Heart left ventricle (tissue), 16 donors: Measurements from ENCODE around the gene ATRNL1. TPM values are rescaled to one million over a fixed set of nuclear protein-coding genes. Genes with fewer than 3 reads are reported as not detected.

Experiments
- ATAC-seq, 4 donors: fragments of 200-7000 bp; cut with Tn5 transposase; one replicate each; pipeline ENCODE4 v1.9.1; 2020 to 2022; ENCODE audit warnings: moderate library complexity in 4 of 4, mild to moderate bottlenecking in 3 of 4, moderate number of reproducible peaks in 1 of 4
- DNase-seq, 5 donors: peaks; one replicate each; pipeline ENCODE4 v3.0.0-alpha.2; 2020
- H3K27ac ChIP-seq, 12 donors: fragments of 200-600 bp; sonication (generic) in 4 of 12; one replicate each; pipeline versions ENCODE4 v1.5.0 to v1.8.0; 2016 to 2022; ENCODE audit warnings: mild to moderate bottlenecking in 2 of 12
- H3K27me3 ChIP-seq, 9 donors: fragments of 200-600 bp; sonication (generic) in 2 of 9; one replicate each; pipeline versions ENCODE4 v1.5.1 to v1.8.0; 2016 to 2022; ENCODE audit warnings: mild to moderate bottlenecking in 3 of 9
- H3K36me3 ChIP-seq, 9 donors: fragments of 200-600 bp; sonication (generic) in 2 of 9; one replicate each; pipeline versions ENCODE4 v1.5.0 to v1.8.0; 2018 to 2022; ENCODE audit warnings: mild to moderate bottlenecking in 2 of 9
- H3K4me1 ChIP-seq, 12 donors: fragments of 200-600 bp; sonication (generic) in 4 of 12; one replicate each; pipeline versions ENCODE4 v1.5.0 to v1.8.0; 2016 to 2022; ENCODE audit warnings: mild to moderate bottlenecking in 3 of 12
- H3K4me3 ChIP-seq, 12 donors: fragments of 200-600 bp; sonication (generic) in 4 of 12; one replicate each; pipeline versions ENCODE4 v1.5.0 to v1.8.0; 2017 to 2022; ENCODE audit warnings: mild to moderate bottlenecking in 9 of 12, moderate library complexity in 4 of 12
- H3K9me3 ChIP-seq, 12 donors: fragments of 200-600 bp; sonication (generic) in 4 of 12; one replicate each; pipeline versions ENCODE4 v1.5.0 to v1.8.0; 2016 to 2022; ENCODE audit warnings: mild to moderate bottlenecking in 1 of 12
- POLR2A ChIP-seq, 2 donors: fragments of 450-650 bp; IDR thresholded peaks; one replicate each; pipeline ENCODE4 v1.6.1; 2017; ENCODE audit warnings: antibody characterized with exemption in 2 of 2, mild to moderate bottlenecking in 2 of 2, moderate library complexity in 2 of 2
- WGBS, 4 donors: extraction: QIAGEN DNeasy Blood & Tissue Kit in 2 of 4; methylation state at CpG; one replicate each; pipeline versions ENCODE4 v1.1.5 to v1.1.7; 2013 to 2018; 5-methylcytosine and 5-hydroxymethylcytosine counted together
- intact Hi-C, 10 donors: fragments of 100-400 bp; cut with DNase I; formaldehyde crosslinking; loops; one replicate each; pipeline versions ENCODE4 v1.11.1 to v1.14.2; 2022
- polyA plus RNA-seq, 2 donors: library from polyadenylated mRNA; stranded (reverse); fragments of 200-250 nt; gene quantifications; one replicate each; pipeline ENCODE4 v1.2.3, GENCODE V29; 2013
- total RNA-seq, 9 donors: library from RNA; depleted of rRNA in 2 of 9; stranded (reverse); fragments of >200 nt in 2 of 9; fragmentation: NEBNext Ultra II Directional in 3 of 9; extraction: Animal tissue kit (Norgen Biotek cat#: 25700) in 3 of 9; gene quantifications; one replicate each; pipeline versions ENCODE4 v1.1.0 to v1.2.4, GENCODE V29; 2016 to 2023
- TF ChIP-seq, protein P1 (sequence below), 12 donors: fragments of 200-600 bp; sonication (generic) in 4 of 12; IDR thresholded peaks; one replicate each; pipeline versions ENCODE4 v1.5.0 to v1.8.0; 2018 to 2022; ENCODE audit warnings: antibody characterized with exemption in 12 of 12, mild to moderate bottlenecking in 5 of 12
- donor health status: ischemic (EF 13 %, LVEDD 7.1; RV severe dilation, severe dysfunction).
- donor health status: healthy with polysubstance abuse.
- donor health status: DM: no; HTN: yes; CAD: no.
- donor health status: DM: no; HTN: no; CAD: no.
- donor health status: ischemic (EF 25% LVEDD 6.9; RV normal size, moderate dysfunction).
- donor health status: ischemic (EF 25% LVEDD 5.7; RV mildly dilated, moderate dysfunction).
- donor health status: healthy.
- donor health status: DM: yes; HTN: yes; CAD: no.
- donor health status: ischemic (EF 35%, LVEDD 5.7; RV mildly dilated, moderate dysfunction).
- donor health status: nonischemic (EF 11% LVEDD 7.7; RV severe dilation, severe dysfunction).
- donor health status: DM: yes; HTN: yes; CAD: no.
- donor health status: PGD.
- donor health status: ischemic (EF 29% LVEDD 5.4; RV normal size, mild dysfunction).
- donor health status: nonischemic (EF 23%, LVEDD 6.1; RV moderate dilation, normal function).

The ATRNL1 gene
- total and polyA plus RNA-seq, 11 donors: 0.13 to 28.5 (median 3.0) TPM

DNA sequence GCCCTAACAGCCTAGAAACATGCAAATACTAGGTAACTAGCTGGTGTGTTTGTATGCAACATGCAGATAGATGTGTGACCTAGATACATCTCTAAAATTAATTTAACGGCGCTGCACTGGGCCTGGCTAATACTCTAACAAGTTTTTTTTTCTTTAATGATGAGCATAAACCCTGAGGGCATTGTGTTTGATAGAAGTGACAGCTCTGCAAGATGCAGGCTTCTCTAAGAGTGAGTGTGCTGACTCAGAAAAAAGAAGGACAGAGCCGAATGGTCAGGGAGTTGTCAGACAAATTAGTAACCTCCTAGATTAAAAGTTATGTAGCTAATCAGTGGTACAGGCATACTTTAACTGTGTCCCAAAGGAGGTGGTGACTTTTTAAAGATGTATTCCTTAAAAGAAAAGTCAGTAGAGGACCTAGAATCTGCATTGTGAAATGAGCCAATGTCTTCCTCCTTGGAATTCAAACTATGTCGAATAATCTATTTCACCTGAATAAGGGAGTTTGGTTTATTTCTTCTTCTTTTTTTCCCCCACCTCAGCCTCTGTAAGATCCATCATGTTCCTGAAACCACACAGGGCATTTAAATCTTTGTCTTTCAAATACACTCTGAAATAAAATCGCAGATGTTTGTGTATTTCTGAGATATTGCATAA, 864.7 kb downstream of the ATRNL1 start:
- no peak for ATAC-seq
- H3K4me3 ChIP-seq: no peak overlapping the region
- TF ChIP-seq POLR2A (IDR thresholded peaks at IDR 0.05): no peak
- TF ChIP-seq, protein P1, sequence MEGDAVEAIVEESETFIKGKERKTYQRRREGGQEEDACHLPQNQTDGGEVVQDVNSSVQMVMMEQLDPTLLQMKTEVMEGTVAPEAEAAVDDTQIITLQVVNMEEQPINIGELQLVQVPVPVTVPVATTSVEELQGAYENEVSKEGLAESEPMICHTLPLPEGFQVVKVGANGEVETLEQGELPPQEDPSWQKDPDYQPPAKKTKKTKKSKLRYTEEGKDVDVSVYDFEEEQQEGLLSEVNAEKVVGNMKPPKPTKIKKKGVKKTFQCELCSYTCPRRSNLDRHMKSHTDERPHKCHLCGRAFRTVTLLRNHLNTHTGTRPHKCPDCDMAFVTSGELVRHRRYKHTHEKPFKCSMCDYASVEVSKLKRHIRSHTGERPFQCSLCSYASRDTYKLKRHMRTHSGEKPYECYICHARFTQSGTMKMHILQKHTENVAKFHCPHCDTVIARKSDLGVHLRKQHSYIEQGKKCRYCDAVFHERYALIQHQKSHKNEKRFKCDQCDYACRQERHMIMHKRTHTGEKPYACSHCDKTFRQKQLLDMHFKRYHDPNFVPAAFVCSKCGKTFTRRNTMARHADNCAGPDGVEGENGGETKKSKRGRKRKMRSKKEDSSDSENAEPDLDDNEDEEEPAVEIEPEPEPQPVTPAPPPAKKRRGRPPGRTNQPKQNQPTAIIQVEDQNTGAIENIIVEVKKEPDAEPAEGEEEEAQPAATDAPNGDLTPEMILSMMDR (IDR thresholded peaks at IDR 0.05): no peak
- H3K36me3 ChIP-seq: no peaks in the 10 kb centered on the region
- no peak for DNase-seq
- no peaks in the 10 kb centered on the region for H3K27me3 ChIP-seq
- 82 to 89% (median 87%) methylated on average over 5 of the region's 5 CpGs for WGBS, 4 donors
- no peak overlapping the region for H3K27ac ChIP-seq
- H3K9me3 ChIP-seq: no peaks in the 10 kb centered on the region
- intact Hi-C loops: loop anchor here in 2 of 10 donors (10.0 kb wide), 1 partner anchor 327 kb away; no protein-coding TSS in a partner anchor
- H3K4me1 ChIP-seq: no peaks in the 10 kb centered on the region

DNA sequence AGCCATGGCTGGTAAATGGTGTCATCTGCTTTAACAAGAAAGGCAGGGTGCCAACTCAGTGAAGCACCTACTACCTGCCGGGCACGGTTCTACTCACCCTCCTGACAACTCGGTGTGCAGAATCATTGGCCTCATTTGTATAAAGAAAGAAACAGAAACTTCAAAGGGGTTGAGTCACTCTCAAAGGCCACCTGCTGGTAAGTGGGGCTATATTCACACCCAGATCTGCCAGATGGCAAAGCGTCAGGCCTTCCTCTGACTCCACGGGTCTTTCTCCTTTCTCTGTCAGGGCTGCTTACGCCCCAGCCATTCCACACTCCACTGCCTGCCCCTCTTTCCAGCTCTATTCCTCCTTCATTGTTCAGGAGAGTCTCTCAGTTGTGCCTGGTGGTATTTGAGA, 870.7 kb downstream of the ATRNL1 start:
- no peaks in the 10 kb centered on the region for H3K9me3 ChIP-seq
- no peak for ATAC-seq
- TF ChIP-seq, protein P1 (IDR thresholded peaks at IDR 0.05): no peak
- no peak for TF ChIP-seq POLR2A (IDR thresholded peaks at IDR 0.05)
- H3K27me3 ChIP-seq: no peaks in the 10 kb centered on the region
- whole genome bisulfite sequencing, 4 donors: 60 to 63% (median 61%) methylated on average over 6 of the region's 6 CpGs
- H3K4me1 ChIP-seq: no peaks in the 10 kb centered on the region
- intact Hi-C loops: no loop called here
- H3K36me3 ChIP-seq: no peaks in the 10 kb centered on the region
- H3K4me3 ChIP-seq: no peak overlapping the region
- no peak overlapping the region for H3K27ac ChIP-seq
- no peak for DNase-seq

DNA sequence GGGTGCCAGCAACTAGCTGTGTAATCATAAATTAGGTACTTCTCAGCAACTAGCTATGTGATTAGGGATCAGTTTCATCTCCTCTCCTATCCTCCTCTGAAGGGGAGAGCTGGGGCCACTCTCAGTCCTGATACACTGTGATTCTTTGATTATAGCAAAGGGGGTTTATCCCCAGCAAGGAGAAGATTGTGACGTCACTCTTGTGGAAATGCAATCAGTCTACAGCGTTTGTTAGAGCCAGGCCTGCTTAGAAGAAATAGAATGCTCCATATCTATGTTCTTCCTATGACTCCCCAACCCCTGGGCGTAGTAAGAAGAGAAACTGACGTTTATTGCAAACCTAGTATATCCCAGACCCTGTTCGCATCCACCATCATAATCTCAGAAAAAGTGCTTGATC, 871.7 kb downstream of the ATRNL1 start:
- Histone ChIP-seq H3K27ac (no peak overlapping the region), H3K27me3 (no peaks in the 10 kb centered on the region), H3K9me3 (no peaks in the 10 kb centered on the region), H3K4me1 (no peaks in the 10 kb centered on the region), H3K36me3 (no peaks in the 10 kb centered on the region), H3K4me3 (no peak overlapping the region)
- intact Hi-C loops: no loop called here
- DNase-seq (no peak), ATAC-seq (no peak)
- WGBS, 4 donors: 73 to 86% (median 83%) methylated on average over 5 of the region's 5 CpGs
- TF ChIP-seq POLR2A (IDR thresholded peaks at IDR 0.05): no peak
- TF ChIP-seq, protein P1 (IDR thresholded peaks at IDR 0.05): no peak

DNA sequence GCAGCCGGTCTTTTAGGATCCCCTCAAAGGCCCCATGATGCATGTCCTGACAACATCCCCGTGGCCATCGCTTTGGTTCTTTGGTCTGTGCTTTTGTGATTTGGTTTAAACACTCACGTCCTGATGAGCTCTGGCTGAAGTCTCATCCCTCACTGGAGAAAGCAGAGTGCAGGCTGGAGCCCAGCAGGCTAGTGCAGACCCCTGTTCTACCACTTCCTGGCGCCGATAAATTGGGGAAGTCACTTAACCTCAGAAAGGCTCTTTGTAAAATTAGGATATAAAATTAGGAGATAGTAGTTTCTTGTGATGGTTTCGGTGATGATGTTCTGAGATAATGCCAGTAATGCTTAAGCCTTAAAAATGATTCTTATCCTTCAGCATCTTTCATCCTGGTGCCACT, 872.2 kb downstream of the ATRNL1 start:
- H3K27me3 ChIP-seq: no peaks in the 10 kb centered on the region
- no peaks in the 10 kb centered on the region for H3K36me3 ChIP-seq
- no peak overlapping the region for H3K4me3 ChIP-seq
- H3K9me3 ChIP-seq: no peaks in the 10 kb centered on the region
- no peaks in the 10 kb centered on the region for H3K4me1 ChIP-seq
- TF ChIP-seq, protein P1 (IDR thresholded peaks at IDR 0.05): no peak
- TF ChIP-seq POLR2A (IDR thresholded peaks at IDR 0.05): no peak
- no peak overlapping the region for H3K27ac ChIP-seq
- intact Hi-C loops: no loop called here
- no peak for DNase-seq
- no peak for ATAC-seq
- 80 to 87% (median 85%) methylated on average over 7 of the region's 7 CpGs for WGBS, 4 donors
